ENCODE results near the gene GALNT16. TPM values are rescaled to one million over a fixed set of nuclear protein-coding genes. Genes with fewer than 3 reads are reported as not detected.

Gene GALNT16
- total RNA-seq, 4 donors from 2014 or later: 2.1 to 35.9 (median 11.5) TPM

GRCh38 chr14:69300601-69301221, 40.8 kb downstream of the GALNT16 start:
- no peak for DNase-seq
- H3K4me1 ChIP-seq: no peaks in the 10 kb centered on the region
- H3K27ac ChIP-seq: peak overlapping the region in 1 of 2 donors; percentile 11
- H3K27me3 ChIP-seq: no peaks in the 10 kb centered on the region
- intact Hi-C loops (cut with DNase I; ENCODE audit: low total_unique reads): no loop called here
- no peaks in the 10 kb centered on the region for H3K36me3 ChIP-seq
- H3K9me3 ChIP-seq: no peaks in the 10 kb centered on the region
- TF ChIP-seq CTCF (IDR thresholded peaks at IDR 0.05) (no peak), POLR2A (IDR thresholded peaks at IDR 0.05) (no peak)
- no peak overlapping the region for H3K4me3 ChIP-seq

- Histone ChIP-seq H3K27me3 (no peaks in the 10 kb centered on the region), H3K27ac (no peak overlapping the region), H3K4me1 (no peaks in the 10 kb centered on the region), H3K36me3 (no peaks in the 10 kb centered on the region), H3K9me3 (no peaks in the 10 kb centered on the region), H3K4me3 (no peak overlapping the region)
- no peak for DNase-seq
- intact Hi-C loops (cut with DNase I; ENCODE audit: low total_unique reads): no loop called here
- no peak for TF ChIP-seq CTCF (IDR thresholded peaks at IDR 0.05)
- no peak for TF ChIP-seq POLR2A (IDR thresholded peaks at IDR 0.05)
Observed at GRCh38 chr14:69303086-69303485, 43.1 kb downstream of the GALNT16 start.

- peaks cover 0 to 4% of the 10 kb centered on the region in 2 donors for H3K4me1 ChIP-seq
- H3K36me3 ChIP-seq: no peaks in the 10 kb centered on the region
- H3K27me3 ChIP-seq: no peaks in the 10 kb centered on the region
- H3K27ac ChIP-seq: no peak overlapping the region
- TF ChIP-seq CTCF (IDR thresholded peaks at IDR 0.05) (no peak), POLR2A (IDR thresholded peaks at IDR 0.05) (no peak)
- peak in 1 of 2 donors; percentile 5 for DNase-seq
- intact Hi-C loops (cut with DNase I; ENCODE audit: low total_unique reads): no loop called here
- no peak overlapping the region for H3K4me3 ChIP-seq
- no peaks in the 10 kb centered on the region for H3K9me3 ChIP-seq
Observed at GRCh38 chr14:69312608-69313007, 52.6 kb downstream of the GALNT16 start.

- Histone ChIP-seq H3K36me3 (no peaks in the 10 kb centered on the region), H3K4me1 (peaks cover 0 to 4% of the 10 kb centered on the region in 2 donors), H3K27me3 (no peaks in the 10 kb centered on the region), H3K27ac (no peak overlapping the region), H3K4me3 (no peak overlapping the region), H3K9me3 (no peaks in the 10 kb centered on the region)
- intact Hi-C loops (cut with DNase I; ENCODE audit: low total_unique reads): no loop called here
- no peak for TF ChIP-seq POLR2A (IDR thresholded peaks at IDR 0.05)
- no peak for TF ChIP-seq CTCF (IDR thresholded peaks at IDR 0.05)
- DNase-seq: peak in 1 of 2 donors; percentile 4
Observed at GRCh38 chr14:69313176-69313575, 53.2 kb downstream of the GALNT16 start.

- peaks cover 0 to 4% of the 10 kb centered on the region in 2 donors for H3K4me1 ChIP-seq
- H3K4me3 ChIP-seq: no peak overlapping the region
- no peak for TF ChIP-seq CTCF (IDR thresholded peaks at IDR 0.05)
- TF ChIP-seq POLR2A (IDR thresholded peaks at IDR 0.05): no peak
- DNase-seq: peak; percentile 5 to 7
- H3K9me3 ChIP-seq: no peaks in the 10 kb centered on the region
- peak overlapping the region in 1 of 2 donors; percentile 81 for H3K27ac ChIP-seq
- H3K27me3 ChIP-seq: no peaks in the 10 kb centered on the region
- no peaks in the 10 kb centered on the region for H3K36me3 ChIP-seq
- intact Hi-C loops (cut with DNase I; ENCODE audit: low total_unique reads): no loop called here
Observed at GRCh38 chr14:69314327-69314726, 54.4 kb downstream of the GALNT16 start.
